ENCODE data around the gene TMEM128.
"Not testable (repeated sequence)": the region's sequence is repeated elsewhere in the genome, so short reads cannot be mapped to it uniquely, and the experiment has no call there.

TMEM128 gene, protein sequence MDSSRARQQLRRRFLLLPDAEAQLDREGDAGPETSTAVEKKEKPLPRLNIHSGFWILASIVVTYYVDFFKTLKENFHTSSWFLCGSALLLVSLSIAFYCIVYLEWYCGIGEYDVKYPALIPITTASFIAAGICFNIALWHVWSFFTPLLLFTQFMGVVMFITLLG

GRCh38 chr4:4248029-4248884 is at the start of gene TMEM128:
TMEM128 (minus strand) TSS chr4:4248223; CDS start chr4:4248202, 21 bp downstream.
- DNase-seq = peak; percentile 78 to 94

GRCh38 chr4:4296283-4296846 is 48.3 kb upstream of the TMEM128 start:
- no peak for DNase-seq

DNA sequence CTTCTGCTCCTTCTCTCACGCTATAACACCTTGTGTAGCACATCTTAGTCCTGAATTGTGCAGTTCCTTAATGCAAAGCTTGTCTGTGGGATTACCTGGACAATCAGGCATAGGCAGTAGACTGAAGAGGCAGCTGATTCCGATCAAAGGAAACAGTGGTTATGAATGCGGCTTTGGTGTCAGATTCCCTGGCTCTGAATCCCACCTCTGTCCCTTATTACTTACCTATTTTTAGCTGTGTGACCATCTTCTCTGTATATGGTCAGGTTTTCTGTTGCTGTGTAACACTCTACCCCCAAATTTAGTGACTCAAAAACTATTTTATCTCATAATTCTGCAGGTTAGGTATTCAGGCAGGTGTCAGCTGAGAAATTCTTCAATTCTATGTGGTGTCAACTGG is 45.3 kb upstream of the TMEM128 start:
- no peak for DNase-seq

DNA sequence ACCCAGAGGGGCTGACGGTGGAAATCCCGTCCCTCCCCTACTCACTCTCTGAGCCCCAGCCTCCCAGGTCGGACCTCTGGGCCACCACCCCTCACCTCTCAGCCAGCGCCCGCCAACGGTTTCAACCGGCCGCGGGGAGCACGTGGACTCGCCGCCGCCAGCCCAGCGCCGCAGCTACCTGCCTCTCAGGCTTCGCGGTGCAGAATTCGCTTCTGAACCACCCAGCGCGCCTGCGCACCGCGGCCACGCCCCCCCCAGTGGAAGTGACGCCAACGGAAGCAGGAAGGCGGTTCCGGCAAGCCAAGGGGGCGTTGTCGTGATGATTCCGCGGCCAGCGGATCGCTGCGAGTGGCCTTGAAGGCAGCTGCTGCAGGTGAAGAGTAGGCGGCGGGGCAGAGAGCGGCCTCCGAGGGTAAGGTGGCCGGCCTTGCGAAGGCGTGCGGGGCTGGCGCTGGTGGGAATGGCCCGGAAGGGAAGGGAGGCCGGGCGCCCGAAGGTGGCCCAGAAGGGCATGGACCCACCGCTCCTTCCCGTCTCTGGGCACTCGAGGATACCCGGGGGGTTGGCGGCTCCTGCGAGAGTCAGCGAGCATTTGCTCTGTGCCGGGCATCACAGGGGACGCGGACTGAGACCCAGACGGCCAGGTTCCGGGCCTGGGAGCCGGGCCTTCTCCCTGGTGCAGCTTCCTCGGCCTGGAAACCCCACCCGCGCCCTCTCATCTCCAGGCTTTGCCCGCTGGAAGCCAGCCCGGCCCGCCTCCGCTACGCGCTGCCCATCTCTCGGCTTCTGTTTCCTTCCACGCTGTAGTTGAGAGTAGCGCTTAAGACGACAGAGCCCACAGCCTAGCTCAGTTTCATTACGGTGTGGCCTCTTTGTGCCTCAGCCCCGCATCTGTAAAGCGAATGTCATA is 42.2 kb upstream of the TMEM128 start, which contains the start of the genes LYAR and ZBTB49:
Gene LYAR, minus strand, starts transcription at position 214 of the 910 bp plus-strand sequence. CDS start 6,412 bp downstream, outside the sequence.
Gene ZBTB49, plus strand, starts transcription at position 311 of the 910 bp plus-strand sequence. CDS start 9,695 bp downstream, outside the sequence.
- peak; percentile 82 to 93 for DNase-seq

GRCh38 chr4:4289597-4289940 is 41.5 kb upstream of the TMEM128 start:
- peak in 1 of 2 experiments; percentile 64 for DNase-seq

DNA sequence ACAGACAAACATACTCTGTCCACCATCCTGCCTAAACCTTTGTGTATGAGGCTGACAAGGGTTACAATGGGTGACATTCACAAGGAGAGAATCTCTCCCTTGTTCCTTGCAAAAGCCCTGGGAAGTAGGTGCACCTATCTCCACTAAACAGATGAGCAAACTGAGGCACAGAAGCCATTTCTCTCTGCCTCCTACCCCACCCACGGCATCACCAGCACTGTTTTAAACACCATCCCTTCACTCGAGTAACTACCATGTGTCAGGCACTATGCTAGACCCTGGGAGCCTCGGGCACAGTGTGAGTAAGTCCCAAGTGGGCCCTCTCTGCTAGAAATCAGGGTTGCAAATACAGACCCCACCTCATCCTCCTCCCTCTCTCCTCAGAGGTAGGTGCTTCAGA is 41.0 kb upstream of the TMEM128 start:
- DNase-seq = no peak

- DNase-seq = no peak
Measured at GRCh38 chr4:4288098-4288497, 40.1 kb upstream of the TMEM128 start.

DNA sequence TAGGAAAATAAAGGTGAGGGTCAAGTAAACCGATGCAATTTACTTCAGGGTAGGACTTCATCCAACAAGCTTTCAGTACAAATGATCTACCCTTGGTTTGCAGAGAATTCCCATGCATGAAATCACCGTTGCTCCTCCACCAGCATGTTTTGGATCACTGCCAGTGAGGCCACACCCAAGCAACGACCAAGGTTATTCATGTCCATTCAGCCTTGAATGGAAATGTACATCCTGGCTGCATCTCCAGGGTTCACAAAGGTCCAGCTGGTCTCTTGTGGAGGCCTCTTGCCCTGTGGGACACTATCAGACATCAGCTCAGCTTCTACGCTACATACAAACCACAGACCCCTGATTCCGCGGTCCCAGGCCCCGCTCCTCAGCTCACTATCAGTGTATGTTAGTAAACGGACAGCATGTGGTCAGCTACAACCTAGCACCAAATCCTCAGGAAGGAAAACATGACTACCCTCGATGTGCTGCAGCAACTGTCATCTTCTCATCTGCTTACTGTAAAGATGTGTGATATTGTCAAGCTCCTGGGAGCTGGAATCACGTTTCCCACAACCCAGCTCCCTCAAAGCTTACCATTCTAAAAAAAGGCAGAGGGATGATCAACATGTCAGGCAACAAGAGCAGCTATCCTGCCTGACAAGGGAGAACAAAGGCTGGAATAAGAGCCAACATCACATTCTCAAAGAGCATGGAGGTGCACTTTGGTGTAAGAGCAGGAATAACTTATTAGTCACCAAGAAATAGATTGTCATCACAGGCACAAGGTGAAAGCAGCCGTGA is 37.0 kb upstream of the TMEM128 start:
- DNase-seq = no peak

GRCh38 chr4:4281787-4282186 is 33.8 kb upstream of the TMEM128 start:
- no peak for DNase-seq

- DNase-seq = no peak
Measured at GRCh38 chr4:4277531-4277930, 29.5 kb upstream of the TMEM128 start.

GRCh38 chr4:4274226-4274625 is 26.2 kb upstream of the TMEM128 start:
- no peak for DNase-seq

- no peak for DNase-seq
Measured at GRCh38 chr4:4271912-4272311, 23.9 kb upstream of the TMEM128 start.

GRCh38 chr4:4270529-4270928 is 22.5 kb upstream of the TMEM128 start:
- DNase-seq = no peak

DNA sequence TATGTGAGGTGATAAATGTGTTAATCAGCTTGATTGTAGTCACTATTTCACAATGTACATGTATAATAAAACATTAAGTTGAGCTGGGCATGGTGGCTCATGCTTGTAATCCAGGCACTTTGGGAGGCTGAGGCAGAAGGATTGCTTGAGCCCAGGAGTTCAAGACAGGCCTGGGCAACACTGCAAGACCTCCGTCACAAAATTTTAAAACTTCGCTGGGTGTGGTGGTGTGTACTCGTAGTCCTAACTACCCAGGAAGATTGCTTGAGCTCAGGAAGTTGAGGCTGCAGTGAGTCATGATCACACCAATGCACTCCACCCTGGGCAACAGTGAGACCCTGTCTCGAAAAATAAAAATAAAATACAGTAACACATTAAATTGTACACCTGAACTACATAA is 21.8 kb upstream of the TMEM128 start:
- DNase-seq = no peak

DNA sequence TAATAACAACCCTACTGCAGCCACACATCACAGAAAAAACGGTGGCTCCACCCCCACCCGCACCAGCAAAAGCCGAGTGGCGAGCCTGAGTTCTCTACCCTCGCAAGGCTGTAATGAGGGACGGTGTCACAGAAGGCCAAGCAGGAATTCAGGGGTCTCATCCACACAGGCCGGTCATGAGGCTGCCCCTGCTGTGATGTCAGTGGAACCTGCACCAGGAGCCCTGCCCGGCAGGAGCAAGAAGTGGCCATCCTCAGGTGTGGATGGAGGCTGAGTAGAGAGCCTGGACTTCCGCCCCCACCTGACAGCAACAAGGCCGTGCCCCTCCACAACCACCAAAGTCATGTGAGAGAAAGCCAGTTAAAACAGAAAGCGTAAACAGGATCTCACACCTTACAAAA is 21.3 kb upstream of the TMEM128 start:
- no peak for DNase-seq

DNA sequence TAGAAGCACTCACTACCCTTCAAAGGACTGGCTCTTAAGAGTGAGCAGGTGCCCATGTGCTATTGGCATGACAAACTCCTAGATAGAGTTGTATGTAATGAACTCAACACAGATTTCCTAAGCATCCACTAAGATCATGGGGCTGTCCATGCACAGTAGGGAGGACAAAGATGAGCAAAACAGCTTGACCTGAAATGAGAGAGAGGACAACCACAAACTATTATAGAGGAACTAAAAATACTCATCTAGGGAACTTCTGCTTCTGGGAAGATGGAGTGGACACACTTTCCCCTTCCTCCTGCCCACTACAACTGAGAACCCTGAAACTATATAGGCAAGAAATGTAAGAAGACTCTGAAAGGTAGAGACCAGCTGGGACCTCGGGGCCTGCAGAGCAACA is 20.8 kb upstream of the TMEM128 start:
- no peak for DNase-seq

DNA sequence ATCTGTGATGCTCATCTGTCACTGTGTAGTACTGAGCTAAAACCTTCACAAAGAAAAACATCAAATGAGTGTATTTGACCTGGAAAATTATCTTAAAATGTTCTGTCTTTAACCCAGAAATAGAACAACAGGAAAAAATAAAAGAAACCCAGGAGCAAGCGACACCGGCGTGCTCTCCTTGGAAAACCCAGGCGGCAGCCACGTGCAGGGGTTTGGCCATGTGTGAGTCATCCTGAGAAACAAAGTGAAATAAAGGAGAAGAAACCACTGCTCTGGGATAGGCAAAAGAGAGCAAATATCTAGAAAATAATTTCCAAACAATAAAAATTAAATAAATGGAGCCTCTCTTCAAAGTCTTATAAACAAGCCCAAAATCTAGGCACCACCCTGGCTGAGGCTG is 20.0 kb upstream of the TMEM128 start:
- no peak for DNase-seq

GRCh38 chr4:4260185-4260751 is 12.2 kb upstream of the TMEM128 start:
- no peak for DNase-seq

- no peak for DNase-seq
Measured at GRCh38 chr4:4259484-4260100, 11.6 kb upstream of the TMEM128 start.

- not testable (repeated sequence) for DNase-seq
Measured at GRCh38 chr4:4257705-4258104, 9.7 kb upstream of the TMEM128 start.

DNA sequence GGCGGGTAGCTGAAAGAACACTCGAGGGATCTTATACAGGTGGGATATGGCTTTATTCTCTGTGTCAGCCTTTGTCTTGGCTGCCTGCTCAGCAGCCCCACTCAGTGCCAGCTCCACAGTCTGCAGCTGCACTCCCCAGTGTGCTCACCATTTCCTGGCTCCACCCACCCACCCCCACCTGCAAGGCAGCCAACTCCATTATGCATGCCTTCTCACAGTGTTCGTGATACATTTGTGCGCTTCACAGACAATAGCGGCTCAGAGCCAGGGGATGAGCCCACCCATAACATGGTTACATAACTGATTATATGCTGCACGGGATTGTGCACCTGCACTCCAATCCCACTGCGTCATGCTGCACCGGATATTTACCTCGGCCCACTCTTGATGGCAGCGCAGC is 8.8 kb upstream of the TMEM128 start:
- DNase-seq = no peak
